GM23338 (cell line): ENCODE data around the gene CDHR3. TPM values are rescaled to one million over a fixed set of nuclear protein-coding genes. Genes with fewer than 3 reads are reported as not detected.
A peak's percentile ranks its signal among the peaks of the same experiment; 100 is the strongest.

Experiments
- ATAC-seq: fragments of 200-7000 bp; cut with Tn5 transposase; 3 replicates; pipeline ENCODE4 v1.9.1; 2020
- DNase-seq: peaks from one replicate; pipeline ENCODE4 v3.0.0-alpha.2; 2015; ENCODE audit warnings: low spot score
- H2AFZ ChIP-seq: fragments of 200-600 bp; sonication (generic); 2 replicates; pipeline ENCODE4 v1.8.0; 2016; ENCODE audit warnings: antibody characterized with exemption, mild to moderate bottlenecking, moderate library complexity
- H3F3A ChIP-seq: fragments of 200-600 bp; sonication (generic); replicated peaks from 2 replicates; pipeline ENCODE4 v1.8.0; 2017; ENCODE audit warnings: antibody characterized with exemption, mixed run types, low read depth
- H3K27ac ChIP-seq: fragments of 200-600 bp; sonication (generic); 2 replicates; pipeline ENCODE4 v1.6.1; 2016; ENCODE audit warnings: low read depth
- H3K27me3 ChIP-seq: fragments of 200-600 bp; sonication (generic); 2 replicates; pipeline ENCODE4 v1.8.0; 2016; ENCODE audit warnings: mild to moderate bottlenecking, mixed run types, moderate library complexity; ENCODE audit not compliant: insufficient read depth
- H3K36me3 ChIP-seq: fragments of 200-600 bp; sonication (generic); 2 replicates; pipeline ENCODE4 v1.8.0; 2016; ENCODE audit warnings: mild to moderate bottlenecking; ENCODE audit not compliant: insufficient read depth
- H3K4me1 ChIP-seq: fragments of 200-600 bp; sonication (generic); 2 replicates; pipeline ENCODE4 v1.8.0; 2016; ENCODE audit warnings: mild to moderate bottlenecking, moderate library complexity; ENCODE audit not compliant: insufficient read depth
- H3K4me2 ChIP-seq: fragments of 200-600 bp; sonication (generic); 2 replicates; pipeline ENCODE4 v1.7.1; 2017; ENCODE audit warnings: mixed run types
- H3K4me3 ChIP-seq: fragments of 200-600 bp; sonication (generic); 2 replicates; pipeline ENCODE4 v1.6.1; 2016; ENCODE audit warnings: mixed run types
- H3K79me2 ChIP-seq: fragments of 200-600 bp; sonication (generic); replicated peaks from 2 replicates; pipeline ENCODE4 v1.8.0; 2017; ENCODE audit warnings: mild to moderate bottlenecking; ENCODE audit not compliant: insufficient read depth
- H3K9me2 ChIP-seq: fragments of 200-600 bp; sonication (generic); 2 replicates; pipeline ENCODE4 v1.8.0; 2017; ENCODE audit not compliant: insufficient read depth
- H4K20me1 ChIP-seq: fragments of 200-600 bp; sonication (generic); replicated peaks from 2 replicates; pipeline ENCODE4 v1.8.0; 2017; ENCODE audit warnings: mild to moderate bottlenecking; ENCODE audit not compliant: insufficient read depth
- H3K27ac Mint-ChIP-seq: 2 replicates; pipeline ENCODE4 v1.8.0; 2020; ENCODE audit warnings: inconsistent platforms, mild to moderate bottlenecking, moderate library complexity, mixed read lengths
- H3K27me3 Mint-ChIP-seq: 3 replicates; pipeline ENCODE4 v1.8.0; 2022; ENCODE audit warnings: low read depth, mild to moderate bottlenecking, moderate library complexity, mixed read lengths, inconsistent platforms; ENCODE audit not compliant: insufficient read depth, poor library complexity
- H3K36me3 Mint-ChIP-seq: 3 replicates; pipeline ENCODE4 v1.8.0; 2021; ENCODE audit warnings: low read depth, mild to moderate bottlenecking, inconsistent platforms, moderate library complexity, mixed read lengths
- H3K4me1 Mint-ChIP-seq: 3 replicates; pipeline ENCODE4 v1.8.0; 2020; ENCODE audit warnings: mild to moderate bottlenecking, inconsistent platforms, mixed read lengths
- H3K4me3 Mint-ChIP-seq: 3 replicates; pipeline ENCODE4 v1.8.0; 2021; ENCODE audit warnings: moderate library complexity, mild to moderate bottlenecking, inconsistent platforms, mixed read lengths
- H3K9me3 Mint-ChIP-seq: 3 replicates; pipeline ENCODE4 v1.8.0; 2020; ENCODE audit warnings: moderate library complexity, mild to moderate bottlenecking, inconsistent platforms, mixed read lengths
- CREB1 ChIP-seq: fragments of 250-450 bp; sonication (Bioruptor Pico); IDR thresholded peaks from 2 replicates; pipeline ENCODE4 v1.5.0; 2020; ENCODE audit warnings: low read depth, mild to moderate bottlenecking, moderate library complexity
- EZH2 ChIP-seq: fragments of 200-600 bp; sonication (generic); IDR thresholded peaks from one replicate; pipeline ENCODE4 v1.8.0; 2017; ENCODE audit warnings: antibody characterized with exemption, mild to moderate bottlenecking, low read depth; ENCODE audit not compliant: unreplicated experiment
- JUNB ChIP-seq: IDR thresholded peaks from one replicate; pipeline ENCODE4 v1.6.1; 2016; ENCODE audit warnings: antibody characterized with exemption; ENCODE audit not compliant: unreplicated experiment
- NANOG ChIP-seq: IDR thresholded peaks from 2 replicates; pipeline ENCODE4 v1.6.1; 2016; ENCODE audit warnings: antibody characterized with exemption, borderline replicate concordance
- POLR2AphosphoS5 ChIP-seq: IDR thresholded peaks from 2 replicates; pipeline ENCODE4 v1.6.1; 2016; ENCODE audit warnings: antibody characterized with exemption, low read depth
- REST ChIP-seq: IDR thresholded peaks from one replicate; pipeline ENCODE4 v1.6.1; 2018; ENCODE audit warnings: antibody characterized with exemption; ENCODE audit not compliant: unreplicated experiment
- STAT1 ChIP-seq: IDR thresholded peaks from one replicate; pipeline ENCODE4 v1.6.1; 2016; ENCODE audit warnings: antibody characterized with exemption; ENCODE audit not compliant: unreplicated experiment
- ZNF331 ChIP-seq: fragments of 250-450 bp; sonication (Bioruptor Pico); IDR thresholded peaks from 2 replicates; pipeline ENCODE4 v1.5.0; 2020; ENCODE audit warnings: low read depth, mild to moderate bottlenecking, moderate library complexity
- polyA plus RNA-seq: library from polyadenylated mRNA; unstranded; fragments of >200 nt; fragmentation: Nextera tagmentation; extraction: Ambion mirVana; gene quantifications from 2 replicates; pipeline ENCODE4 v1.2.1, GENCODE V29; 2016
- total RNA-seq: library from RNA; depleted of rRNA; stranded (reverse); fragments of >200 nt; shearing (Covaris generic); gene quantifications from 2 replicates; pipeline ENCODE4 v1.2.3, GENCODE V29; 2014
- TF ChIP-seq, protein P1 (sequence below), 2 experiments: fragments of 200-600 bp in 1 of 2; sonication (generic) in 1 of 2; conservative IDR thresholded peaks; 2 replicates each; pipeline versions ENCODE4 v1.5.1 to v1.6.1; 2016 to 2017; ENCODE audit warnings: antibody characterized with exemption in 2 of 2, low read depth in 2 of 2, mild to moderate bottlenecking in 2 of 2, moderate library complexity in 1 of 2

CDHR3 gene
- total and polyA plus RNA-seq, 2 experiments from 2014 or later, result 5.1 to 12.2 TPM

DNA sequence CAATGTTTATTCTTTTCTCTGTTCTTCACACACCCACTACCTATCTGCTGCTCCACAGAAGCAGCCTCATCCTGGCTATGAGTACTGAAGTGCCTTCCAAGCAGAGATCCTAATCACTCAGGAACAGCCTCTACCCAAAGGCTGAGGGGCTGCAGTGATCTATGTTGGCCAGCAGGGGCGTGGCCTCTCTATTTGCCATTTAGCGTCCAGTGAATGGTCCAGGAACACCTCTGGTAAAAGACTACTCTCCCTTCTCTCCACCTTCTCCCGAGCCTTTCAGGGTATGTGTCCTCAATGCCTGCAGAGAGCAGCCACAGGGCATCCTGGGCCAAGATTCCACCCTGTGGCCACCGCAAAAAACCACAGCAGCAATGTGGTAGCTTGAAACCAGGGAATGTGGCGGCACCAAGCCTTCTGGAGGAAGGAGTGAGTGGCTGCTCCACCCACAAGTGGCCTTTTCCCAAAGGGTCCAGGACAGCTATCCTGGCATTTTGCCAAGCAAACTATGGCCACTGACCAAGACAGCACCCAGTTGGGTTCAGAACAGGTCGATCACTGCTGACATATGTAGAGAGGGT lies 78.2 kb downstream of the CDHR3 start (continued):
- TF ChIP-seq, protein P1, sequence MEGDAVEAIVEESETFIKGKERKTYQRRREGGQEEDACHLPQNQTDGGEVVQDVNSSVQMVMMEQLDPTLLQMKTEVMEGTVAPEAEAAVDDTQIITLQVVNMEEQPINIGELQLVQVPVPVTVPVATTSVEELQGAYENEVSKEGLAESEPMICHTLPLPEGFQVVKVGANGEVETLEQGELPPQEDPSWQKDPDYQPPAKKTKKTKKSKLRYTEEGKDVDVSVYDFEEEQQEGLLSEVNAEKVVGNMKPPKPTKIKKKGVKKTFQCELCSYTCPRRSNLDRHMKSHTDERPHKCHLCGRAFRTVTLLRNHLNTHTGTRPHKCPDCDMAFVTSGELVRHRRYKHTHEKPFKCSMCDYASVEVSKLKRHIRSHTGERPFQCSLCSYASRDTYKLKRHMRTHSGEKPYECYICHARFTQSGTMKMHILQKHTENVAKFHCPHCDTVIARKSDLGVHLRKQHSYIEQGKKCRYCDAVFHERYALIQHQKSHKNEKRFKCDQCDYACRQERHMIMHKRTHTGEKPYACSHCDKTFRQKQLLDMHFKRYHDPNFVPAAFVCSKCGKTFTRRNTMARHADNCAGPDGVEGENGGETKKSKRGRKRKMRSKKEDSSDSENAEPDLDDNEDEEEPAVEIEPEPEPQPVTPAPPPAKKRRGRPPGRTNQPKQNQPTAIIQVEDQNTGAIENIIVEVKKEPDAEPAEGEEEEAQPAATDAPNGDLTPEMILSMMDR (conservative IDR thresholded peaks at IDR 0.05; ENCODE audit: low read depth in 2 of 2), result peak; percentile 81 to 87
- TF ChIP-seq EZH2, result no peak
- no peak for TF ChIP-seq CREB1 (CRISPR knock-in tag)
- no peak for TF ChIP-seq STAT1
- no peak for TF ChIP-seq REST
- TF ChIP-seq NANOG, result no peak

DNA sequence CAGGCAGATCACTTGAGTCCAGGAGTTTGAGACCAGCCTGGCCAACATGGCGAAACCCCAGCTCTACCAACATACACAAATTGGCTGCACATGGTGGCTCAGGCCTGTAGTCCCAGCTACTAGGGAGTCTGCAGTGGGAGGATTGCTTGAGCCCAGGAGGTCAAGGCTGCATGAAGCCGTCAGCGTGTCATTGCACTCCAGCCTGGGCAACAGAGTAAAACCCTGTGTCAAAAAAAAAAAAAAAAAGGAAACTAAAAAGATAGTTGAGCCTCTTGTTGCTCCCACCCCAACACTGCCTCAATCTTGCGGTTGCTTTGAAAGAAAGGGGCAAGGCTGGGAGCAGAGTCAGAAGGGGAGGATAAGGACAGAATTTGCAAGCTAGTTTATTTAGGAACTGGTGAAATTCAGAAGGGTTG lies 79.1 kb downstream of the CDHR3 start:
- peak overlapping the region; percentile 63 for H3K4me2 ChIP-seq
- no peak overlapping the region for H3K27ac ChIP-seq
- Mint-ChIP-seq H3K9me3 (no peaks in the 10 kb centered on the region; the same call in 2 of the 3 replicates), H3K4me1 (peaks cover 8% of the 10 kb centered on the region), H3K4me3 (peak overlapping the region; percentile 36; the same call in 2 of the 3 replicates), H3K27ac (no peak overlapping the region), H3K36me3 (no peaks in the 10 kb centered on the region), H3K27me3 (peaks cover 18% of the 10 kb centered on the region)
- H3K79me2 ChIP-seq, result no peaks in the 10 kb centered on the region
- H2AFZ ChIP-seq, result peak overlapping the region; percentile 76
- H3F3A ChIP-seq, result 0 out of 2 replicates have a peak, but pooled peaks cover 3% of the 10 kb centered on the region
- peaks cover 4% of the 10 kb centered on the region for H3K4me1 ChIP-seq
- H3K36me3 ChIP-seq, result no peaks in the 10 kb centered on the region
- peak overlapping the region; percentile 24; the same call in 1 of the 2 replicates for H3K4me3 ChIP-seq
- no peaks in the 10 kb centered on the region for H4K20me1 ChIP-seq
- no peak for ATAC-seq
- H3K27me3 ChIP-seq, result no peaks in the 10 kb centered on the region
- H3K9me2 ChIP-seq, result no peaks in the 10 kb centered on the region
- no peak for DNase-seq
- TF ChIP-seq POLR2AphosphoS5, result no peak
- TF ChIP-seq ZNF331 (CRISPR knock-in tag), result no peak

- Histone ChIP-seq H3K9me2 (no peaks in the 10 kb centered on the region), H3K27me3 (no peaks in the 10 kb centered on the region), H3K36me3 (no peaks in the 10 kb centered on the region), H3K4me3 (no peak overlapping the region), H2AFZ (no peak overlapping the region), H3F3A (0 out of 2 replicates have a peak, but pooled peaks cover 3% of the 10 kb centered on the region), H3K4me2 (no peak overlapping the region), H4K20me1 (no peaks in the 10 kb centered on the region), H3K27ac (no peak overlapping the region), H3K79me2 (no peaks in the 10 kb centered on the region), H3K4me1 (peaks cover 4% of the 10 kb centered on the region)
- Mint-ChIP-seq H3K4me3 (no peak overlapping the region), H3K9me3 (no peaks in the 10 kb centered on the region), H3K27ac (no peak overlapping the region), H3K36me3 (no peaks in the 10 kb centered on the region), H3K4me1 (peaks cover 8% of the 10 kb centered on the region), H3K27me3 (peaks cover 20% of the 10 kb centered on the region)
- DNase-seq (no peak), ATAC-seq (no peak)
- TF ChIP-seq JUNB (no peak), POLR2AphosphoS5 (no peak), ZNF331 (CRISPR knock-in tag) (no peak), STAT1 (no peak), NANOG (no peak), REST (no peak)
Measured at GRCh38 chr7:106045139-106045538, 82.1 kb downstream of the CDHR3 start.
